Stimulated activated CD4-positive, alpha-beta T cell treated with anti-CD3 and anti-CD28 coated beads, Interleukin-1b, Interleukin-23, amount 100 ng/mL, for 48 hours (primary cell): Measurements from ENCODE around the gene UBTD1.
"Not testable (repeated sequence)": the region's sequence is repeated elsewhere in the genome, so short reads cannot be mapped to it uniquely, and the experiment has no call there.

Source experiments
- DNase-seq: peaks from one replicate; pipeline ENCODE4 v3.0.0-alpha.2; 2020

UBTD1 gene

DNA sequence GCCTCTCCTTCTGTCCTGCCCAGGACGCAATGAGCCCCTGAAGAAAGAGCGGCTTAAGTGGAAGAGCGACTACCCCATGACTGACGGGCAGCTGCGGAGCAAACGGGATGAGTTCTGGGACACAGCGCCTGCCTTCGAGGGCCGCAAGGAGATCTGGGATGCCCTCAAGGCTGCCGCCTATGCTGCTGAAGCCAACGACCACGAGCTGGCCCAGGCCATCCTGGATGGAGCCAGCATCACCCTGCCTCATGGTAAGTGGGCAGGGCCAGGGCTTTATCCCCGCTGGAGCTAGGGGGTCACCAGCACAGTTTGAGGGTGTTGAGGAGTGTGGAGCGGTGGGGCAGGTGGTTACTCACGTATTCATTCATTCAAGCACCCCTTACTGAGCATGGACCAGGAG lies 69.2 kb downstream of the UBTD1 start:
- DNase-seq = no peak

DNA sequence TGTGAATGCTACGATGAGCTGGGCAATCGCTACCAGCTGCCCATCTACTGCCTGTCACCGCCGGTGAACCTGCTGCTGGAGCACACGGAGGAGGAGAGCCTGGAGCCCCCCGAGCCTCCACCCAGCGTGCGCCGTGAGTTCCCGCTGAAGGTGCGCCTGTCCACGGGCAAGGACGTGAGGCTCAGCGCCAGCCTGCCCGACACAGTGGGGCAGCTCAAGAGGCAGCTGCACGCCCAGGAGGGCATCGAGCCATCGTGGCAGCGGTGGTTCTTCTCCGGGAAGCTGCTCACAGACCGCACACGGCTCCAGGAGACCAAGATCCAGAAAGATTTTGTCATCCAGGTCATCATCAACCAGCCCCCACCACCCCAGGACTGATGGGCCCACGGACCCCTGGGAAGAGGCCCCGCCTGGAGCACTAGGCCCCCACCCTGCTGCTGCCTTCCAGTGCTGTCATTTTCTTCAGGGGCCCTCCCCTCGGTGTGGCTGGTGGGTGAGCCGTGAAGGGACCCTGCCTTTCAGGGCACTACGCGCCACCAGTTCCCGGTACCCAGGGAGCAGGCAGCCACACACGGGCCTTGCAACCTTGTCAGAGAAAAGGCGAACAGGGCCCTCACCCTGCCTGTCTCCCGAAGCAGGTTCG lies 71.5 kb downstream of the UBTD1 start:
- no peak for DNase-seq

DNA sequence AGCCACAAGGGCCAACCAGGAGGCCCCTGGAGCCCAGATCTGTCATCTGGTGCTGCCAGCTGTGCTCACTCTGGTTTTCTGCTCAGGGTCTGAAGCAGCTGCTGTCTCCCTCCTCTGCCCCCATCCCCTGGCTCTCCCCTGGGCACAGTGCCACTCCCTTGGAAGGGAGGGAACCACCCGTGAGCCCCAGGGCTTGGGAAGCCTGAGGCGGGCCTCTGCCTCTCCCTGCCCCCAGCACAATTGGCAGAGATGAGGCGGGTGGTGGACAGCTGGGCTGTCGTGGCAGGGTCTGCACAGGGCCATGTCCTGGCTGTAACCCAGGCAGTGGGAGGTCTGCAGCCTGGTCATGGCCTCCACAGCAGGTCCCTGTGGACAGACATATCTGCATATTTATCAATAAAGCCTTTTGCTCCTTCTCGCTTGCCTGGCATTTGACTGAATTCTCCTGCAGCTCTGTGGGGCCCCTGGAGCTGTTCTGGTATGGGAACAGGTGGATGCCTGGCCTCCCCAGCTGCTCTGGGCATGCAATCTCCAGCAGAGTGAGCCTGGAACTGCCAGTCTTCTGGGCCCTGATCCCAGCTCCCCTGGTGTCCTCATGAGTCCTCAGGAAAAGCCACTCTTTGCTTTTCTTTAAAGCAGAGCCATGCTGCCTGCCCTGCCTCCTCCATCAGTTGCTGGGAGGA lies 72.2 kb downstream of the UBTD1 start:
- no peak for DNase-seq

DNA sequence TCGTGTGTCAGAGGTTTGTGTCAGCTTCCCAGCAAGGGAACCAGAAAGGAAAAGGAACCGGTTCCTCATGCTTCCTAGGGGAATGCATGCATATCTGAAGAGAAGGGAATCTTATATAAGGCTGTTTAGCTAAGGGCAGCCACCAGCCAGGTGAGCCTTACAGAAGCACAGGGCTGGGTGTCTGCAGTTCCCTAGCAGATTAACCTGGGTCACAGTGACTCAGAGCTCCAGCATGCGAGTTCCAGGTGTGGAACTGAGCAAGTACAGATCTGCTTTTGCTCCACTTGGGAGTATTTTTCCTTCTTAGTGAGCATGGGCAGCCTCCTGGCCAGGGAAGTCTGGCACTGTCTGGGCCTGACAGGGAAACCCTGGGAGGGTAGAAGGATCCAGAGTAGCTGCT lies 72.9 kb downstream of the UBTD1 start:
- no peak for DNase-seq

DNA sequence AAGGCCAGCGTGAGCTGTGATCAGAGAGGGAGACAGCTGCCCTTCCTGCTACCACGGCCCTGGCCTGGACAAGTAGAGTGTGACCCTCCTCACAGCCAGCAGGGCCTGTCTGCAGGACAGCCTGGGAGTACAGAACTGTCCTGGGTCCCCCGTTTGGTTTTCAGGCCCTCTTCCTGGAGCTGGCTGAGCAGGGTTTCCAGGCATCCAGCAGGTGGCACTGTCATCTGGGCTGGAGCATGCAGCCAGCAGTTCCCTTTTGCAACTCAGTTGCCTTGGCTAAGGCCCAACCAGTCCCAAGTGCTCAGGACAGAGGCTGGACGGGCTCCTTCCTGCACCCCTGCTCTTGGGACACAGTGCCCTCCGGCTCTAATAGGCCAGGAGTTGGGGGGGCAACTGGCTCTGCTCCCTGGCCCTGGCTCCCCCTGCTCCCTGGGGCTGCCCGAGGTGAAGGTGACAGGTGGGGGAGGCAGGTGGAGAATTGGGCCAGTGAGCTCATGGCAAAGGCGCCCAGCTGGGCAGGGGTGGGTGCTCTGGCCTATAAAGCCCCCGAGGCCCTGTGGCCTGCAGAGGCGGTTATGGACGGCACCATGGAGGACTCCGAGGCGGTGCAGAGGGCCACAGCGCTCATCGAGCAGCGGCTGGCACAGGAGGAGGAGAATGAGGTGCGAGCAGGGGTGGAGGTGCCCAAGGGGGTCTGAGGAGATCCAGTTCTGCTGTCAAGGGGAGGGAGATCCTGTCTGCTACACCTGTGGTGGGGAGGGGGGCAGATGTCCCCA lies 73.7 kb downstream of the UBTD1 start, which contains the start of gene ANKRD2:
TSS of gene ANKRD2 (plus strand) at position 566 of the 776 bp plus-strand sequence. CDS start at position 576, 10 bp downstream.
- peak; percentile 60 for DNase-seq

DNA sequence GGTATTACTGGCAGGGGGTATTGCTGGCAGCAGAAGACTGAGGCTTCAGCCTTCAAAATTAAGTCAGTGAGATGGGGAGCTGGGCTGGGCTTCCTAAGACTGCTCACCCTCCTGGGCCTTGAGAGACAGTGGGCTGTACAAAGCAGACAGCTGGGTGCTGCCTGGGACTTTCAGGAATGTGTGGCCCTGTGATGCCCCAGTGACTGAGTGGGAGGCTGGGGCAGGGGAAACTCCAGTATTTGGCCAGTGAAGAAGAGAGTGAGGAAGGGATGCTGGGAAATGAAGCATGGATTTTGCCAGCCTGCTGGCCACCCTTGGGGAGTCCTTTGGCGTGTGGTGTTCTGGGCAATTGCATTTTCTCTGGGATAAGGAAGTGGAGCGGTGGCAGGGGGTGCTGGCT lies 74.3 kb downstream of the UBTD1 start:
- no peak for DNase-seq

DNA sequence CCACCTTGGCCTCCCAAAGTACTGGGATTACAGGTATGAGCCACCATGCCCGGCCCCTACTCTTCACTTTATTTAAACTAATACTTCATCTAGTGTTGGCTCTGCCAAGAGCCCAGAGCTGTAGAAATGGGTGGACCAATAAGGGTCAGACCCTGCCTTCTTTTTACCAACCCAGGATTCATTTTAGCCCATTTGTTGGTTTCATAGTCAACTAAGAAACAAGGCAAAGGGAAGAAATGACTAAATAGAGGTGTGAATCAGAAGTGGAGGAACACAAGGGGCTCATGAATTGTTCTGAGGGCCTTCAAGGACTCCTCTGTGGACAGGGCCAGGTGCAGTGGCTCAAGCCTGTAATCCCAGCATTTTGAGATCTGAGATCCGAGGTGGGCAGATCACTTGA lies 74.9 kb downstream of the UBTD1 start:
- no peak for DNase-seq

DNA sequence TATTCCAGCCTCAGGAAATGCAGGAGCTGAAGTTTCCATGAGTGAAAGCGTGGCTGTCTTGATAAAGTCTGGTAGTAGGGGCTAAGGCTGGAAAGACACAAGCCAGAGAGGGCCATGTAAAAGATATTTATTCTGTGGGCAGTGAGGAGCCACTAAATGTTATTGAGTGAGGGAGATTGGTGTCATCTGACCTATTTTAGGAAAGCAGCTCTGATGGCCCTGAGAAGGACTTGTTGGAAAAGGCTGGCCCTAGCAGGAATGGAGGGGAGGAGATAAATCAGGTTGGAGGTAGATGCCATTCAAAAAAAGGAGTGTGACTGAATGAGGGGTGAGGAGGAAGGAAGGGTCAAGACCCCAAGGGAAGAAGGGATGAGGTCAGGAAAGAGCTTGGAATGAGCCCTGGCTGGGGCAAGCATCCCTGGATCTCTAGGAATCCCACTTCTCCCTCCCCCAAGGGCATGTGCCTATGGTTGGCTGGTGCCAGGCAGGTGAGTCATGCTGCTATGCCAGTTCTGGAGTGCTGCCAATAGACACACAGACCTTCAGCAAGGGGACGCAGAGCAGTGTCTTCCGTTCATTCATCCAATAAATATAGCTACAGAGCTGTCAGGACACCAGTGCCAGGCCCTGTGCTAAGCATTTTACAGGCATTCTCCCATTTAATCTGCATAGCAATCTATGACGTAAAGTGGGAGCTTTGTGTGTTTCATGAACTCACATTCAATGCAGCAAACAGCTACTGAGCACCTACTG lies 75.8 kb downstream of the UBTD1 start:
- DNase-seq = no peak

DNA sequence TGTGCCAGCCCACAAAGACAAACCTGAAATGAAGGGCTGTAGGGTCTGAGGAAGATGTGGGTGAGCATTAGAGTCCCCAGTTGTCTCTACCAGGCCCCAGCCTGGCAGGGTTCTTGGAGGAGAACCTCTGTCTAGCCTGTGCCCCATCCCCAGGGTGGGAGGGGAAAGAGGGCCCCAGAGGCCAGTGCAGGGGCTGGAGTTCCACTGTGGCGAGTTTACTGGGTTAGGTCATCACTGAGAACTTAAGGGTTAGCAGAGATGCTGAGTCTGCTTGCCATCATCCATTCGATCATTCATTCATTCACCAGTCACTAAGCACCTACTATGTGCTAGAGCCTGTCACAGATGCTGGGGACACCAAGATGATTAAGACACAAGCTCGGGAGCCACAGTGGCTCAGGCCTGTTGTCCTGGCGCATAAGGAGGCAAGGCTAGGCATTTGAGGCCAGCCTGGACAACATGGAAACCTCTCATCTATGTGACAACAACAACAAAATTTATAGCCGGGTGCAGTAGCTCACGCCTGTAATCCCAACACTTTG lies 76.5 kb downstream of the UBTD1 start:
- DNase-seq = no peak

DNA sequence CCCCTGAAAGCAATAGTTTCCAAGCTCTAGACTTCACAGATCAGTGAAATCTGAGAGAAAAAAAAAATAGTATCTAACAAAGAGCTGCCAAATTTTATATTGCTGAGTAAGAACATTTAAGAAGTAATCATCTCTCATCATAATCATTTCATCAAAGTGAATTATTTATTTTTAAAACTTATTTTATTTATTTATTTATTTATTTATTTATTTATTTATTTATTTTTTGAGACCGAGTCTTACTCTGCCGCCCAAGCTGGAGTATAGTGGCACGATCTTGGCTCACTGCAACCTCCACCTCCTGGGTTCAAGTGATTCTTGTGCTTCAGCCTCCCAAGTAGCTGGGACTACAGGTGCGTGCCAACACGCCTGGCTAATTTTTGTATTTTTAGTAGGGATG lies 77.8 kb downstream of the UBTD1 start:
- DNase-seq = not testable (repeated sequence)

DNA sequence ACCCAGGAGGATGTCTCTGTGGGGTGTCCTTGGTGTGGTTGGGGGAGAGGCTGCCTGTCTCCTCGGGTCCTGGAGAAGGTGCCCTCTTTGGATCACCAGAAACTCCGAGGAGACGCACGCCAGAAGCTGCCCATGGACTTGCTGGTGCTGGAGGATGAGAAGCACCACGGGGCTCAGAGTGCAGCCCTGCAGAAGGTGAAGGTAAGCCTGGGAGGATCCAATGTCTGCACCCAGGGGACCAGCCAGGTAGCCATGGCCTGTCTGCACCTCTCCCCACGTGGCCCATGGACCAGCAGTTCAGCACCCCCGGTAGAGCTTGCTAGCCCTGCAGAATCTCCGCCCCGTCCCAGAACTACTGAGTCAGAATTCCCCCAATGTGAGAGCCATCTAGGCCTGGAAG lies 79.0 kb downstream of the UBTD1 start:
- no peak for DNase-seq

DNA sequence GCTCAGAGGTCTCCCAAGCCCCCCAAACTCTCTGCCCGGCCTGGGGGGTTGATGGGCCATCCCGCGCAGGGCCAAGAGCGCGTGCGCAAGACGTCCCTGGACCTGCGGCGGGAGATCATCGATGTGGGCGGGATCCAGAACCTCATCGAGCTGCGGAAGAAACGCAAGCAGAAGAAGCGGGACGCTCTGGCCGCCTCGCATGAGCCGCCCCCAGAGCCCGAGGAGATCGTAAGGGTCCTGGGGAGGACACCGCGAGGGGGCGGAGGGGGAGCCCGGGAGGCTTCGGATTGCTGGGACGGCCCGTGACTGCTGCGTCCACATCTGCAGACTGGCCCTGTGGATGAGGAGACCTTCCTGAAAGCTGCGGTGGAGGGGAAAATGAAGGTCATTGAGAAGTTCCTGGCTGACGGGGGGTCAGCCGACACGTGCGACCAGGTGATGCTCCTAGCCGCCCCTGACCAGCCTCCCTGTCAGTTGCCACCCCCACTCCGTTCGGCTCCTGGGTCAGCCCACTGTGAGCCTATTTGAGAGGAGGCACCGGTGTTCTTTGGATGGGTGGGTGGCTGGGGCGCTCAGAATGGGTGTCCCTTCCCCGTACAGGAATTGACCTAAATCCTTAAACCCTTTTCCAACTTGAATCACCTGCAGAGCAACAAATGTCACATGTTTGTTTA lies 79.6 kb downstream of the UBTD1 start:
- no peak for DNase-seq

DNA sequence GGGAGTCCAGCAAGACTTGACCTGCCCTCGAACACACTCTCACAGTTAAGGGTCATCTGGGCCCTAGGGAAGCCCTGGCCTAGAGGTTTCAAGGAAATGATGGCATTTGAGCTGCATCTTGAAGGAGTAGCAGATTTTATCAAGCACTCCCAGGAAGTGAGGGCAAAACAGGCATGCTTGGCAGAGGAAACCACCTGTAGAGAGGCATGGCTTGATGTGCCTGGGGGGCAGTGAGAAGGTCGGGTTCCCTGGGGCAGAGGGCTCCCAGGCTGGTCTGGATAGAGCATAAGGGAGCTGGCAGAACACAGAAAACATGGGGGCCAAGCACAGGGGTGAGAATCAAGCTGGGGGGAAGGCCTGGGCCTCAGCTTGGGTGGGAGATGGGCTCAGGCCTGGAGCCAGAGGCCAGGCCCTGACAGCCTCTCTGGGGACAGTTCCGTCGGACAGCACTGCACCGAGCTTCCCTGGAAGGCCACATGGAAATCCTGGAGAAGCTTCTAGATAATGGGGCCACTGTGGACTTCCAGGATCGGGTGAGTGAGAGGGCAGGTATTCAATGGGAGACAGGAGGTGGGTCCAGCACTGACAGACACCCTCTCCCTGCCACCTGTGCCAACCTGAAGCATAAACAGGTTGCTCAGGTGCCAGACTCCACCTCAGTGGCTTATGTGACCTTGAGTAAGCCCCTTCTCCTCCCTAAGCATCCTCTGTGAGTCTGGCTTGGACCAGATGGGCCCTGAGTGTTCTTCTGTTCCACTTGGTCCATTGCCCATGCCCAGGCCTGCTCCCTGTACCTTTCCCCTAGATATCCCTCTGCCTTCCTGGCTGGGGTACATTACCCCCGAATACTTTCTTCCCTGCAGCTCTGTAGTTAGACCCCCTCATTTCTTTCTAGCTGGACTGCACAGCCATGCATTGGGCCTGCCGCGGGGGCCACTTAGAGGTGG lies 82.0 kb downstream of the UBTD1 start:
- no peak for DNase-seq

DNA sequence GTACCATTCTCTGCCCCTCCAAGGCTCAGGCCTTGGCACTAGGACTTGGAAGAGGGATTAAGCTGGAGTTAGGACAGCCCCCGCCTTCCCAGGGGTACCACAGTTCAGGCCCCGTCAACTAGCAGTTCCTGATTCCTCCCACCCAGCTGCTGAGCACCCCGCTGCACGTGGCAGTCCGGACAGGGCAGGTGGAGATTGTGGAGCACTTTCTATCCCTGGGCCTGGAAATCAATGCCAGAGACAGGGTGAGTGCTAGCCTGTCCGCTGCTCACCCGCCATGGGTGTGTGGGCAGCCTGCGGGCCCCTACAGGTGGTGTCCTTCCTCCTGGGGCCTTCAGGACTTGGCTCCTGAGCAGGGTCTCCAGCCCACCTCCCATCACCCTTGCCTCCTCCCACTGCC lies 83.4 kb downstream of the UBTD1 start:
- DNase-seq = no peak

DNA sequence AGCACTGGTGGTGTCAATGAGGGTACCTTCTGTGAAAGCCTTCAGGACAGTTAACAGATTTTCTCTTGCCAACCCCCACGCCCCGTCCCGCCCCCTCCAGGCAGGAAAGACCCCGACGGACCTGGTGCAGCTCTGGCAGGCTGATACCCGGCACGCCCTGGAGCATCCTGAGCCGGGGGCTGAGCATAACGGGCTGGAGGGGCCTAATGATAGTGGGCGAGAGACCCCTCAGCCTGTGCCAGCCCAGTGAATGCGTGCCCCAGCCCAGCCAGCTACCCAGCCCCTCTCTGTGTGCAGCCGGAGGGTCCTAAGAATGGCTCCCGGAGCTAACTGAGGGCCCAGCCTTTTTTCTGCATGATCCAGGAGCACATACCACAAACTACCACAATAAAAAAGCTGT lies 84.8 kb downstream of the UBTD1 start:
- DNase-seq = no peak

DNA sequence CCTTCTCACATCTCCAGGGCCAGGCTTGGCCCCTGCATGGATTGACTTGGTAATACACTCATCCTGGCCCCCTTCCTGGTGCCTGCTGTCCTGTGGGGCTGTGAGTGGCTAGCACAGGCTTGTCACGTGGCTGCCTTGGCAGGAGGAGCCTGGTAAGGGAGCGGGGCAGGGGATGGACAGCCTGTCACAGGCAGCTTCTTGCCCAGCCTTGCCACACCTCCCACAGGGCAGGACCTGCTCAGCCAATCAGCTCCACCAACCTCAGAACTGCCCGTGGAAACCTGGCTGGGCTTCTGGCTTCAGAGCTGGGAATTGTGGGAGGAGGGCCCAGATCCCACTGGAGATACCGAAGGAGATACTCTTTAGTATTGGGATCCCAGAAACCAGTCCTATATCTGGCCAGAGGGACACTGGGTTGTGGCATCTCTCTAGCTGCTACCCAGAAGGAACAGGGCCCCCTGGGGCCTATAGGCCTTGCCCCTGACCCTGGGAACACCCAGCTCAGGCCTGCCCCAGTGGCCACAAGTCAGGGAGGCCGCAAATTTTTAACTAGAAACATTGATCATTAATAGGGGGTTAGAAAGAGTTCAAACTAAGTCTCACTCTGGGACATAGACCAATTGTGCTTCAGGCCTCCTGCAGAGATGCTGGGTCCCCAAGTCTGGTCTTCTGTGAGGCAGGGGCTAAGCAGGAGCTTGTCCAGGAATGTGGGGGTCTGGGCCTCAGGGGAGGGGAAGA lies 85.5 kb downstream of the UBTD1 start, which contains the start of gene HOGA1:
TSS of gene HOGA1 (plus strand) at position 330 of the 738 bp plus-strand sequence. CDS start at position 645, 315 bp downstream.
- no peak for DNase-seq

DNA sequence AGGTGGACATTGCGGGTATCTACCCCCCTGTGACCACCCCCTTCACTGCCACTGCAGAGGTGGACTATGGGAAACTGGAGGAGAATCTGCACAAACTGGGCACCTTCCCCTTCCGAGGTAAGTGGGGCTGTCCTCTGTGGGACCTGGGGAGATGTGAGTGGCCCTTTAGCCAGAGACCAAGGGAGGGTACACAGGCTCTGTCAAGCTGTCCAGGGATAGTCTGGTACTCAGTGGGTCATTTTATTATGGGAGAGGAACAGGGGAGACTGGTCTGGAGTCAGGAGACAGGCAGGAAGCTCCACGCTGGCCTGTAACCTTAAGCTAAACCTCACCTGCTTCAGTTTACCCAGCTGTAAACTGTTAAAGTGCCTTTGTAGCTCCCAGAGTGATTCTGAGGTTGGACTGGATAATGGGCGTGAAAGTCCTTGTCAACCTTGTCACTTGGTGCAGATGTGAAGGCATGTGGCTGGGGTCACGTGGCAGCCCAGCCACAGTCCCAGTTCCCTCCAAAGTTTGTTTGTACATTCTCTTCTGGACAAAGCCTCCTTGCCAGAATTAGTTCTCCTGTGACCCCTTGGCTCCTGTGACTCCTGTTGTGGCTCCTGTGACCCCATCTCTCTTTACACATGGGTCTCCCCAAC lies 86.2 kb downstream of the UBTD1 start:
- DNase-seq = no peak

DNA sequence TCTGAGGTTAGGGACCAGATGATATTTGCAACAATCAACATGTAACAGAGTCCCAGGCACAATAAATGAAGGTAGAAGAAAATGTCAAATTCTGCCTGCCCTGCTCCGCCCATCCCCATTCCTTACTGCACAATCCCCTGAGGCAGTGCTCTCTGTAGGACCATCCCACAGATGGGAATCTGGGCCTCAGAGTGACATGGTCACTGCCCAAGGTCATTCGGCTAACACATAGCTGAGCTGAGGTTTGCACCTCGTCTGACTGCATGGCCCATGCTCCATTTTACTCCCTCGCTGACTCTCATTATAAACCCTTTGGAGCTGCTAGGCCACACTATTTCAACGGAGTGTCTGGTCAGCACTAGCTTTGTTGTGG lies 86.7 kb downstream of the UBTD1 start:
- no peak for DNase-seq

DNA sequence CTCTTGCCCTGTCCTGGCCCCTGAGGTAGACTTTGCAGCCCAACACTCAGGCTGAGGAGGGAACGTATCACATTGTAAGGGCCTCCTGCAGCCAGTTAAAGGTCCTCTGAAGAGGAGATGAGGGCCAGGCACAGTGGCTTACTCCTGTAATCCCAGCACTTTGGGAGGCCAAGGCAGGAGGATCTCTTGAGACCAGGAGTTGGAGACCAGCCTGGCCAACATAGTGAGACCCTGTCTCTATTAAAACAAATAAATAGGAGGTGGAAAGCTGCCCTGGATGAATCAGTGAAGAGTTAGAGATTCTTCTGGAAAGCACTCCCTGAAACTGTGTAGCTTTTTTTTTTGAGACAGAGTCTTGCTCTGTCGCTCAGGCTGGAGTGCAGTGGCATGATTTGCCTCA lies 88.5 kb downstream of the UBTD1 start:
- no peak for DNase-seq

DNA sequence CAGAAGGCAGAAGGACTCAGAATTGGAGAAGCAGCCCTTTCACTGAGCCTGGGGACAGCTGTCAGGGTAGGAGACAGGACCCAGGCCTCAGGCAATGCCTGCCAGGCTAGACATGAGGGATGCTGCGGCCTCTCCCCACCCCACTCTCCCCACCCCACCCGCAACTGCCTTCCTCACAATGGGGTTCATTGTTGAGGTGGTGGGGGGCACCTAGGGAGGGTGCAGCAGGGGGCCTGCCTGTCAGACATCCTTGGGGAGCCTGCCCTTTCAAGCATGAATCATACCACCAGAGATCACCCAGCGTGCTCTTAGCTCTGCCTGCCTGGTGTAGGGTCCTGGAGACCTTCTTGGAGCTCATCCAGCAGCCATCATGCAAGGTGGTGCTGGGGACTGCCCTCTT lies 90.8 kb downstream of the UBTD1 start, which contains the start of gene C10orf62:
TSS of gene C10orf62 (plus strand) at position 243 of the 400 bp plus-strand sequence. CDS start 177 bp downstream, outside the sequence.
- DNase-seq = no peak
